KOPT-K1 (cell line): ENCODE measurements around the gene EIPR1.
A peak's percentile ranks its signal among the peaks of the same experiment; 100 is the strongest.

Source experiments
- H3K27ac ChIP-seq: fragments of 200-600 bp; sonication (generic); 2 replicates; pipeline ENCODE4 v1.5.1; 2016; ENCODE audit warnings: antibody characterized with exemption, mild to moderate bottlenecking, low read depth, low read length; ENCODE audit not compliant: poor library complexity, severe bottlenecking
- H3K36me3 ChIP-seq: fragments of 200-600 bp; sonication (generic); 2 replicates; pipeline ENCODE4 v1.5.1; 2017; ENCODE audit warnings: antibody characterized with exemption, mild to moderate bottlenecking, low read length, moderate library complexity; ENCODE audit not compliant: insufficient read depth
- H3K9me3 ChIP-seq: fragments of 200-600 bp; sonication (generic); 2 replicates; pipeline ENCODE4 v1.5.1; 2017; ENCODE audit warnings: antibody characterized with exemption, low read length, mild to moderate bottlenecking; ENCODE audit not compliant: insufficient read depth, poor library complexity, severe bottlenecking

EIPR1 gene

GRCh38 chr2:3377612-3378432, at the start of gene EIPR1:
TSS of gene EIPR1 (minus strand) at chr2:3377818. CDS start at chr2:3377689, 129 bp downstream.
- peaks cover 20% of the 10 kb centered on the region for H3K36me3 ChIP-seq
- H3K27ac ChIP-seq: peak within 1 kb of the TSS; percentile 74
- no peaks in the 10 kb centered on the region for H3K9me3 ChIP-seq

GRCh38 chr2:3427272-3427671, 49.7 kb upstream of the EIPR1 start:
- Histone ChIP-seq H3K27ac (no peak overlapping the region), H3K36me3 (peaks cover 95% of the 10 kb centered on the region), H3K9me3 (no peaks in the 10 kb centered on the region)

- H3K36me3 ChIP-seq: peaks cover 95% of the 10 kb centered on the region
- no peaks in the 10 kb centered on the region for H3K9me3 ChIP-seq
- H3K27ac ChIP-seq: no peak overlapping the region
Measured at GRCh38 chr2:3426615-3427014, 49.0 kb upstream of the EIPR1 start.

- Histone ChIP-seq H3K27ac (no peak overlapping the region), H3K9me3 (no peaks in the 10 kb centered on the region), H3K36me3 (peaks cover 98% of the 10 kb centered on the region)
Measured at GRCh38 chr2:3424171-3424795, 46.7 kb upstream of the EIPR1 start.

GRCh38 chr2:3423492-3424170, 46.0 kb upstream of the EIPR1 start:
- H3K36me3 ChIP-seq: peaks cover 98% of the 10 kb centered on the region
- H3K27ac ChIP-seq: no peak overlapping the region
- H3K9me3 ChIP-seq: no peaks in the 10 kb centered on the region

- Histone ChIP-seq H3K27ac (no peak overlapping the region), H3K9me3 (no peaks in the 10 kb centered on the region), H3K36me3 (peaks cover 96% of the 10 kb centered on the region)
Measured at GRCh38 chr2:3422161-3422779, 44.7 kb upstream of the EIPR1 start.

GRCh38 chr2:3421580-3421979, 44.0 kb upstream of the EIPR1 start:
- Histone ChIP-seq H3K27ac (no peak overlapping the region), H3K36me3 (peaks cover 94% of the 10 kb centered on the region)

GRCh38 chr2:3420769-3421397, 43.3 kb upstream of the EIPR1 start:
- Histone ChIP-seq H3K27ac (no peak overlapping the region), H3K36me3 (peaks cover 87% of the 10 kb centered on the region), H3K9me3 (no peaks in the 10 kb centered on the region)

More at GRCh38 chr2:3421580-3421979, 44.0 kb upstream of the EIPR1 start:
- H3K9me3 ChIP-seq: no peaks in the 10 kb centered on the region

- no peaks in the 10 kb centered on the region for H3K9me3 ChIP-seq
- H3K36me3 ChIP-seq: peaks cover 84% of the 10 kb centered on the region
- H3K27ac ChIP-seq: no peak overlapping the region
Measured at GRCh38 chr2:3420076-3420768, 42.6 kb upstream of the EIPR1 start.

GRCh38 chr2:3418766-3419404, 41.3 kb upstream of the EIPR1 start:
- no peak overlapping the region for H3K27ac ChIP-seq
- H3K9me3 ChIP-seq: no peaks in the 10 kb centered on the region
- H3K36me3 ChIP-seq: peaks cover 84% of the 10 kb centered on the region

- Histone ChIP-seq H3K9me3 (no peaks in the 10 kb centered on the region), H3K36me3 (peaks cover 49% of the 10 kb centered on the region), H3K27ac (no peak overlapping the region)
Measured at GRCh38 chr2:3414133-3414860, 36.7 kb upstream of the EIPR1 start.

- Histone ChIP-seq H3K9me3 (no peaks in the 10 kb centered on the region), H3K36me3 (peaks cover 43% of the 10 kb centered on the region), H3K27ac (no peak overlapping the region)
Measured at GRCh38 chr2:3413697-3414096, 36.1 kb upstream of the EIPR1 start.

- Histone ChIP-seq H3K9me3 (no peaks in the 10 kb centered on the region), H3K36me3 (peaks cover 46% of the 10 kb centered on the region), H3K27ac (no peak overlapping the region)
Measured at GRCh38 chr2:3411103-3411502, 33.5 kb upstream of the EIPR1 start.
